Lung (tissue), 12 donors: ENCODE measurements around the gene DDR1. TPM values are rescaled to one million over a fixed set of nuclear protein-coding genes. Genes with fewer than 3 reads are reported as not detected.

Experiments
- ATAC-seq: fragments of 200-7000 bp; cut with Tn5 transposase; one replicate; pipeline ENCODE4 v1.9.1; 2020; ENCODE audit warnings: moderate number of reproducible peaks; ENCODE audit not compliant: insufficient read depth, low FRiP score
- DNase-seq, 3 donors: peaks; one replicate each; pipeline ENCODE4 v3.0.0-alpha.2; 2013 to 2017
- H3K27ac ChIP-seq, 2 donors: one replicate each; pipeline ENCODE4 v1.5.1; 2013; ENCODE audit warnings: mild to moderate bottlenecking in 2 of 2, moderate library complexity in 2 of 2, control low read depth in 1 of 2, inconsistent platforms in 1 of 2, low read depth in 1 of 2, low read length in 1 of 2
- H3K27me3 ChIP-seq, 3 donors: one replicate each; pipeline ENCODE4 v1.5.1; 2013; ENCODE audit warnings: low read length in 2 of 3; ENCODE audit not compliant: control insufficient read depth in 3 of 3, insufficient read depth in 3 of 3
- H3K36me3 ChIP-seq, 4 donors: one replicate each; pipeline ENCODE4 v1.5.1; 2013; ENCODE audit warnings: low read length in 4 of 4, mild to moderate bottlenecking in 1 of 4, moderate library complexity in 1 of 4; ENCODE audit not compliant: control insufficient read depth in 4 of 4, insufficient read depth in 4 of 4
- H3K4me1 ChIP-seq, 5 donors: one replicate each; pipeline ENCODE4 v1.5.1; 2013; ENCODE audit warnings: low read length in 5 of 5, mild to moderate bottlenecking in 2 of 5, moderate library complexity in 1 of 5; ENCODE audit not compliant: control insufficient read depth in 5 of 5, insufficient read depth in 5 of 5
- H3K4me3 ChIP-seq: one replicate; pipeline ENCODE4 v1.5.1; 2013; ENCODE audit warnings: mild to moderate bottlenecking, control low read depth, moderate library complexity
- H3K9ac ChIP-seq, 2 donors: one replicate each; pipeline ENCODE4 v1.5.1; 2013; ENCODE audit warnings: low read length in 2 of 2, control low read depth in 1 of 2; ENCODE audit not compliant: insufficient read depth in 1 of 2
- H3K9me3 ChIP-seq, 4 donors: one replicate each; pipeline ENCODE4 v1.5.1; 2013; ENCODE audit warnings: low read length in 3 of 4, mild to moderate bottlenecking in 1 of 4, moderate library complexity in 1 of 4; ENCODE audit not compliant: control insufficient read depth in 4 of 4, insufficient read depth in 3 of 4
- WGBS, 2 donors: extraction: QIAGEN DNeasy Blood & Tissue Kit; methylation state at CpG; one replicate each; pipeline ENCODE4 v1.1.7; 2013; 5-methylcytosine and 5-hydroxymethylcytosine counted together
- polyA plus RNA-seq, 2 donors: library from polyadenylated mRNA; stranded (reverse); fragments of 200-250 nt; gene quantifications; one replicate each; pipeline ENCODE4 v1.2.1, GENCODE V29; 2013
- total RNA-seq, 2 donors: library from RNA; depleted of rRNA in 1 of 2; stranded (reverse); fragments of >200 nt in 1 of 2; gene quantifications; one replicate each; pipeline ENCODE4 v1.2.1, GENCODE V29; 2014 to 2021
- TF ChIP-seq, protein P1 (sequence below): IDR thresholded peaks from 2 replicates; pipeline ENCODE4 v1.5.1; 2012; ENCODE audit warnings: mild to moderate bottlenecking; ENCODE audit errors: control extremely low read depth, extremely low read depth
- donor health status: control.
- donor health status: control.
- donor health status: Bipolar disorder and iron deficiency.
- donor health status: healthy.
- donor health status: DM: yes; HTN: yes; CAD: no.

DDR1 gene
- total and polyA plus RNA-seq, 4 donors = 39.5 to 134 (median 98.1) TPM

DNA sequence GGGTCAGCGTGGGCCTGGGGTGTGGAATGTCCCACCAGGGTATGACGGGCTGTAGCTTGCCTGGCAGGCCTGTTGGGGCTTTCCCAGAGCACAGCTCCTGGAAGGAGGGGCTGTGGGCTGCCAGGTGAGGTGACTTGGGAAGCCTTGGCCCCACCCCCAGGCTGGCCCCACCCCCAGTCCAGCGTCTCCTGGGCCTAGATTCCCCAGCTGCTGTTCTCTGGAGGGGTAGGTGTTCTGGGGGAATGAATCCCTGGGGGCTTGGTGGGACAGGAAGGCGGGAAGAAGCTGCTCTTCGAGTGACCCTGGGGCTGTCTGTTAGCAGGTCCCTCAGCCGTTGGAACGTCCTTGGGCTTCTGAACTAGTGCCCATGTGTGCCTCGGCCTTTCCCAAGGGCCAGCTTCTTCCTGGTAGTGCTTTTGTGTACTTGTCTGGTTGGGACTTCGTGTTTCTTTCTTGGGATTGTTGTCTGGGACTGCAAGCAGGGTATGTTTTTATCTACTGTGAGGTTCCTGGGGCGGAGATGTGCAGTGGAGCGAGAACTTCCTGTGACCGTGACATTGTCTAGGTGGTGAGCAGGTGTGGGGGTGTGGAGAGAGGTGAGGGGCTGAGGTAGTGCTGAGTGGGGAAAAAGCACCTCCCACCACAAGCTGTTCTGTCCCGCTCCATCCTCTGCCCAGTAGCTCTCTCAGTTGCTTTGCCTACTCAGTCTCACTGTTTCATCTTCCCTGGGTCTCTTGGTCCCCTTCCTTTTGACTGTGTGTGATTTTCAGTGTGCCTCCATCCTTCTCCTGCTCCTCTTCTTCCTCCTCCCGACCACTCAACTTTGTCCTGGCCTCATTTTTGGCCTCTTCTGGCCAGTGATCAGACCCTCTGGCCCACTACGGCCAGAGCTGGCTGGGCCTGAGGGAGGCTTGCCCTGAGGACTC lies 1.3 kb upstream of the DDR1 start:
- DNase-seq = peak; percentile 48 to 68 (median 64)
- no peaks in the 10 kb centered on the region for H3K9me3 ChIP-seq
- peak; percentile 44 for ATAC-seq
- H3K4me3 ChIP-seq = peak overlapping the region; percentile 20
- TF ChIP-seq, protein P1, sequence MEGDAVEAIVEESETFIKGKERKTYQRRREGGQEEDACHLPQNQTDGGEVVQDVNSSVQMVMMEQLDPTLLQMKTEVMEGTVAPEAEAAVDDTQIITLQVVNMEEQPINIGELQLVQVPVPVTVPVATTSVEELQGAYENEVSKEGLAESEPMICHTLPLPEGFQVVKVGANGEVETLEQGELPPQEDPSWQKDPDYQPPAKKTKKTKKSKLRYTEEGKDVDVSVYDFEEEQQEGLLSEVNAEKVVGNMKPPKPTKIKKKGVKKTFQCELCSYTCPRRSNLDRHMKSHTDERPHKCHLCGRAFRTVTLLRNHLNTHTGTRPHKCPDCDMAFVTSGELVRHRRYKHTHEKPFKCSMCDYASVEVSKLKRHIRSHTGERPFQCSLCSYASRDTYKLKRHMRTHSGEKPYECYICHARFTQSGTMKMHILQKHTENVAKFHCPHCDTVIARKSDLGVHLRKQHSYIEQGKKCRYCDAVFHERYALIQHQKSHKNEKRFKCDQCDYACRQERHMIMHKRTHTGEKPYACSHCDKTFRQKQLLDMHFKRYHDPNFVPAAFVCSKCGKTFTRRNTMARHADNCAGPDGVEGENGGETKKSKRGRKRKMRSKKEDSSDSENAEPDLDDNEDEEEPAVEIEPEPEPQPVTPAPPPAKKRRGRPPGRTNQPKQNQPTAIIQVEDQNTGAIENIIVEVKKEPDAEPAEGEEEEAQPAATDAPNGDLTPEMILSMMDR = no peak
- WGBS, 2 donors = 58 to 72% methylated on average over 15 of the region's 15 CpGs
- H3K36me3 ChIP-seq = no peaks in the 10 kb centered on the region
- H3K27me3 ChIP-seq = no peaks in the 10 kb centered on the region
- H3K9ac ChIP-seq = peak overlapping the region; percentile 30 to 46
- peaks cover 3 to 70% (median 33%) of the 10 kb centered on the region in 5 donors for H3K4me1 ChIP-seq
- H3K27ac ChIP-seq = peak overlapping the region in 1 of 2 donors; percentile 88

DNA sequence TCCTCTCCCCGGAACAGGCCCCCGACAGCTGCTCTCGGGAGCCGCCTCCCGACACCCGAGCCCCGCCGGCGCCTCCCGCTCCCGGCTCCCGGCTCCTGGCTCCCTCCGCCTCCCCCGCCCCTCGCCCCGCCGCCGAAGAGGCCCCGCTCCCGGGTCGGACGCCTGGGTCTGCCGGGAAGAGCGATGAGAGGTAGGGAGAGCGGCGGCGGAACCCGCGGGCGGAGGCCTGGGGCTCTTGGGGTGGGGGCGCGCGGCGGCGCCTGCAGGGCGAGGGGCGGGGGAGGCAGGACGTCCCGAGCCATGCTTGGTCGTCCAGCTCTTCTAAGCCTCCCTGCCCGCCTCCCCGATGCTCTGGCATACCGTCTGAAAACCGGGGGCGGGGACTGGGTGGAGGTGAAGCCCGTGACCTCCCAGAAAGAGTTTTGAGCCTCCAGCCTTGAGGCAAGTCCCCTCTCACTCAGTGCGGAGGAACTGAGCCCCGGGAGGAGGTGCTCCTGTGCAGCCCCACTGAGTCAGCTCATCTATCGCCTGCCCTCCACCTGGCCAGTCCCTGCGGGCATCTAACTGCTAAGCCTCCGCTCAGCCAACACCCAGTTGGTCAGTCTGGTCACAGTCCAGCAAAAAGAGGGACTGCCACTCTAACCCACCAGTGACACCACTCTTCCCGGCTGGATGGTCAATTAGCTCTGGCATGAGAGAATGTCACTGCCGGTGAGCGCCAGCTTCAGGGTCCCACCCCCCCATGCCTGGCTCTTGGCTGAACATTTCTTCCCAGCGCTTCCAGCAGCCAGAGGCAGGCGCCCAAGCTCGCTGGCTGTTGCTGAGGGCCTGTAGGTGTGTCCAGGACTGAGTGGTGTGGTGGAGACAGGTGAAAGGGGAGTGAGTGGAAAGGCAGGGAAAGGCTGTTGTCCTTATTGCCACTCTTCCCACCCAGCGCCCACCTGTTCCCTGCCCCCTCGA lies 482 bp downstream of the DDR1 start:
- Histone ChIP-seq H3K27ac (peak overlapping the region in 1 of 2 donors; percentile 71), H3K9me3 (no peaks in the 10 kb centered on the region), H3K9ac (peak overlapping the region; percentile 63 to 76), H3K4me3 (peak overlapping the region; percentile 20), H3K27me3 (no peaks in the 10 kb centered on the region), H3K4me1 (peaks cover 3 to 82% (median 39%) of the 10 kb centered on the region in 5 donors), H3K36me3 (peaks cover 0 to 10% (median 4%) of the 10 kb centered on the region in 4 donors)
- DNase-seq = peak; percentile 63 to 69 (median 66)
- WGBS, 2 donors = 9 to 15% methylated on average over 38 to 59 of the region's 59 CpGs
- ATAC-seq = peak; percentile 14
- TF ChIP-seq, protein P1 = no peak

DNA sequence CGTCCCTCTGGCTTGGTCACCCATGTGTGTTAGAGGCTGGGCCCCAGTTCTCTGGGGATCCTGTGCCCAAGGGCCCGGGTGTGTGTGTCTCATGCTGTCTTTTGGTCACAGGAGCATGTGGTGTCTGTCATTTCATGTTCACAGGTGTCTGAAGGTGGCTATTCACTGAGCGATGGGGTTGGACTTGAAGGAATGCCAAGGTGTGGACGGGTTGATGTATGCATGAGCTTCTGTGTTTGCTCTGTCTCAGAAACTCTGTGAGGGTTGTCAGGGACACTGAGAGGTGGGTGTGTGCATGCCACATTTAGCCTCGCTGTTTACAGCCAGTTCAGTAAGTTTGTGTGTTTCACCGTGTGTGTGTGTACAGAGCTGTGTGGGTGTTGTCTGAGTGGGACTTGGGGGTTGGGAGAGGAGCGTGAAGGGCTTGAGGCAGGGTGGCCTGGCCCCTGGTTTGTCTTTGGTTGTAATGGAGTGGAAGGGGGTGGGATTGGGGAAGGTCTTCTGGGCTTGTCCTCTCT lies 1.2 kb downstream of the DDR1 start:
- Histone ChIP-seq H3K27me3 (no peaks in the 10 kb centered on the region), H3K4me1 (peaks cover 3 to 76% (median 39%) of the 10 kb centered on the region in 5 donors), H3K27ac (peak overlapping the region in 1 of 2 donors; percentile 71), H3K36me3 (peaks cover 0 to 17% (median 7%) of the 10 kb centered on the region in 4 donors), H3K9me3 (no peaks in the 10 kb centered on the region), H3K9ac (peak overlapping the region; percentile 55 to 76), H3K4me3 (no peak overlapping the region)
- DNase-seq (peak; percentile 50 to 69 (median 63)), ATAC-seq (peak; percentile 20)
- TF ChIP-seq, protein P1 = no peak
- WGBS, 2 donors = 47 to 65% methylated on average over 7 of the region's 7 CpGs
